GM21737 (cell line): ENCODE measurements around the gene FMN1.

Experiments
- ATAC-seq: cut with Tn5 transposase; IDR thresholded peaks from one replicate; pipeline ENCODE4 v1.9.1; 2021; ENCODE audit warnings: mild to moderate bottlenecking, moderate library complexity; ENCODE audit not compliant: unreplicated experiment

FMN1 gene

DNA sequence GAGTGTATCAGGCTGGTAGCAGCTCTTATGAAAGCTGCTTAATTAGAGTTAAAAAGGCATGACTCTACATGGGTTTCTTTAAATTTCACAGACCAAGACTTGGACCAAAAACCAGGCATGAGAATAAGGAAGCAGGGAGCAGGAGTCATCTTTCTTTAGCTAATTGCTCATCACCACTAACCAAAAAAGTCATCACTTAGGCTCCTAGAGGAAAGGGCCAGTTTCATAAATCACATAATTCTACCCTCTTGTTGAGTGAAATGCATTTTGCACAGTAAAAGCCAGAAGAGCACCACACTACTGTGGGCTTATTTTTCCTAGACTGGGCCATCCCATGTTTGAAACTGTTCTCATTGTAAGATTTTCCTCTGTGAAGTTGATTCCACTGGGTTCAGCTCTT is 301.1 kb downstream of the FMN1 start:
- no peak for ATAC-seq

DNA sequence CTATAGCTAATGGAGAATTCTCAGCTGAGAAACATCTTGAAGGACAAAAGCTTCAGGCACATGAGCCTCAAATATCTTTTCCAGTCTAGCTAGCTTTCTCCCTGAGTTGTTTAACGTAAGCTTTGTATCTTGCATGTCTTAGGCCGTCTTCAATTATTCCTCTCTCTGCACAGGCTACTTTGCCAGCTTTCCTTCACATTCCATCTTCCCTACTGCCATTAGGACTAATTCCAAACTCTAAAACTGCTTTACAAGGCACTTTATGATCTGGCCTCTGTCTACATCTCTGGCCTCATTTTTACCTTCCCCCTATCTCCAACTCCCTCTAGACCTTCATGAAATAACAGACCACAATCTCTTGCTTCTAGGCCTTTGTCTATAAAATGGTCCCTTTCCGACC is 305.3 kb downstream of the FMN1 start:
- ATAC-seq = no peak

- ATAC-seq = no peak
Measured at GRCh38 chr15:32888221-32888761, 306.2 kb downstream of the FMN1 start.

- ATAC-seq = no peak
Measured at GRCh38 chr15:32887090-32887489, 307.4 kb downstream of the FMN1 start.

GRCh38 chr15:32886459-32886858 is 308.1 kb downstream of the FMN1 start:
- ATAC-seq = no peak

- ATAC-seq = no peak
Measured at GRCh38 chr15:32885713-32886112, 308.8 kb downstream of the FMN1 start.

DNA sequence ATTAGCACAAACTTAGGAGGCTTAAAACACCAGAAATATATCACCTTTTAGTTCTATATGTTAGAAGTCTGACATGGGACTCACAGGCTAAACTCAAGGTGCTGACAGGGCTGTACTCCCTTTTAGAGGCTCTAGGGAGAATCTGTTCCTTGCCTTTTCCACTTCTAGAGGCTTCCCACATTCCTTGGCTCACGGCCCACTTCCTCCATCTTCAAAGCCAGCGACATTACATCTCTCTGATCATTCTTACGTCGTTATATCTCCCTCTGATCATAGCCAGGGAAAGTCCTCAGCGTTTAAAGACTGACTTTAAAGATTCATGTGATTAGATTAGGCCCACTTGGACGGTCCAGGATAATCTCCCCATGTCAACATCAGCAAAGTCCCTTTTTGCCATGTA is 310.4 kb downstream of the FMN1 start:
- no peak for ATAC-seq

DNA sequence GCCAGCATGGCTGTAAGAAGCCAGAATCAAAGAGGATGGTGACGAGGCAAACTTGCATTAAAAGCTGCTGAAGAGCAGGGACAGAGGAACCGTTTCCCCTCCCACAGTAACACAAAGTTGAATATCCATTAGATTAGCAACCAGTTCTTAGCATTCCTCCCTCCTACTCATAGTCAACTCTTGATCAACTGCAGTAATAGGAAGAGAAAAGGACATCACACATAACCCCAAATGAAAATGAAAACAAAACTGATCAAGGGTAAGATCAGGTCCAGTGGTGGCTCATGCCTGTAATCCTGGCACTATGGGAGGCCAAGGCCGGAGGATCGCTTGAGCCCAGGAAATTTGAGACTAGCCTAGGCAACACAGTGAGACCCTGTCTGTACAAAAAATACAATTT is 311.6 kb downstream of the FMN1 start:
- ATAC-seq = no peak

DNA sequence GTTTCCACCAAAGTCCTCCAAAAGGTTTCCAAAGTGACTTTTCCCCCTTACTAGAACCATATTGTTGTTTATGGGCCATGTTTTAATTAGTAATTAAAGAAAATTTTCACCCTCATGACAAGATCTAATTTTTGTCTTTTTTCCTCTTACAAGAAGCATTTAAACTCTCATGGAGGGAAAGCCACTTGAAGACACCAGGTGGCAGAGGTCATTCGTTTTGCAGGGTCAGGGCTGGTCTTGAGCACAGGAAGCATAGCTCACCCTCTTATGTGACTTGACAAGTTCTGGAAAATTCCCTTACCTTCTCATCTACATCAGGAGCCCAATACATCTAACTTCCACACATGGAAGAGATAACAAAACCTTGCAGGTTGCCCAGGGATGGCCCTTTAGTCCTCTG is 313.0 kb downstream of the FMN1 start:
- ATAC-seq = no peak

DNA sequence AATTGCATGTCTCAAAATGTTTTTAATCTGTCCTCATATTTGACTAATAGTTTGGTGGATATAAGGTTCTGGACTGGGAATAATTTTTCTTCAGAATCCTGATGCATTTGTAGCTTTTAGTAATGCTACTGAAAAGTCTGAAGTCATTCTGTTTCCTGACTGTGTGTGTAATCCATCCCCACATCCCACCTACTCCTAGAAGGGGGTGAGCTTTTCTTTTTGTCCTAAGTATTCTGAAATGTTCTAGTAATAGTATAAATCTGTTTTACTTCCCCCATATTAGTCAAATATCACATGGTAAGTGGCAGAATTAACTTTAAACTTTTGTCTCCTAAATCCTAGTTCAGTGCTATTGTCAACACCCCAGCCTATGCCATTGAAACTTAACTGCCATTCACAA is 313.9 kb downstream of the FMN1 start:
- ATAC-seq = no peak

- ATAC-seq = no peak
Measured at GRCh38 chr15:32879980-32880379, 314.5 kb downstream of the FMN1 start.

GRCh38 chr15:32878869-32879805 is 315.4 kb downstream of the FMN1 start:
- ATAC-seq = no peak

GRCh38 chr15:32878342-32878741 is 316.2 kb downstream of the FMN1 start:
- ATAC-seq = no peak

DNA sequence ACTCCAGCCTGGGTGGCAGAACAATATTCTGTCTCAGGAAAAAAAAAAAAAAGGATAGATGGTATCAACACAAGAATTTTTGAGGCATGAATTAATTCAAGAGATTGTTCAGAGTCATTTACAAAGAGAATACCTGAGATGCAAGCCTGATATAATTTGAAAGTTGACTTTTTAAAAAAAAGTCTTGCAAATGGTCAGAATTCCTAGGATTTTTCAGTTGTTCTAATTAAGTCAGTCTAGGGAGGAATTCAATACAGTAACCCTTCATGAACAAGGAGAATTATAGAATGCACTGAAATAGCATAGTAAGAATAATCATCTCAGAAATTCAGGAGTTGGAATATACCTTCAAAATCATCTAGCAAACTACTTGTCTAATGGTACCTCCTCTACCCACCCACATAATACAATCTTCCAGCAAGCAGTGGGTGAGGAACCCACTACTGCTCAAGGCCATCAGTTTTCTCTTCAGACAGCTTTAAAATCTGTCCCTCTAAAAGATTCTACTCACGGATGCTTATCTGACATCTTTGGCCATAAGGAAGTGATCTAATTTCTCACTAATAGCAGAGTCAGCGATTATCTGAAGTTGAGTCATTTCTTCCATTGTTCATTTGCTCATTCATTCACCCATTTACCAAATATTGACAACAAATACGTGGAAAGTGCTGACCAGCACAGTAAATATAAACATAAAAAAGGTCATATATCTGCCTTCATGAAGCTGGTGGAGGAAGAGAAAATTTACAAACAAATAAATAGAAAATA is 317.1 kb downstream of the FMN1 start:
- no peak for ATAC-seq

GRCh38 chr15:32873284-32874114 is 321.0 kb downstream of the FMN1 start:
- ATAC-seq = no peak

- ATAC-seq = no peak
Measured at GRCh38 chr15:32872621-32873283, 321.8 kb downstream of the FMN1 start.

DNA sequence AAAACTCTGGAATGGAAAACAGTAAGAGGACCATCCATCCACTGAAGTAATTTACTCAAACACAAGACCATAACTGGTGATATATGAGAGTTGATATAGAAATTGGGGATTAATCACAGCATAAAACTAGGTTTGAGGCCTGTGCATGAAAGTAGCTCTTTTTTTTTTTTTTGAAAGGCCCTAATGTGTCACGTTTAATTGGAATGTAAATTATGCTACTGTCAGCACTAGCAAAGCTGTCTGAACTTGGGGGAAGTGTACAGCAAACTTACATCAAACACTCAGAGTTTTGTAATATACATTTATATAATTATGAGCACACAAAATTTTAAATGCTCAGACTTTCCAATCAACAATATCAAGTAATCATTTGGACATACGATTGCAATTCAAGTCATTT is 322.6 kb downstream of the FMN1 start:
- ATAC-seq = no peak

DNA sequence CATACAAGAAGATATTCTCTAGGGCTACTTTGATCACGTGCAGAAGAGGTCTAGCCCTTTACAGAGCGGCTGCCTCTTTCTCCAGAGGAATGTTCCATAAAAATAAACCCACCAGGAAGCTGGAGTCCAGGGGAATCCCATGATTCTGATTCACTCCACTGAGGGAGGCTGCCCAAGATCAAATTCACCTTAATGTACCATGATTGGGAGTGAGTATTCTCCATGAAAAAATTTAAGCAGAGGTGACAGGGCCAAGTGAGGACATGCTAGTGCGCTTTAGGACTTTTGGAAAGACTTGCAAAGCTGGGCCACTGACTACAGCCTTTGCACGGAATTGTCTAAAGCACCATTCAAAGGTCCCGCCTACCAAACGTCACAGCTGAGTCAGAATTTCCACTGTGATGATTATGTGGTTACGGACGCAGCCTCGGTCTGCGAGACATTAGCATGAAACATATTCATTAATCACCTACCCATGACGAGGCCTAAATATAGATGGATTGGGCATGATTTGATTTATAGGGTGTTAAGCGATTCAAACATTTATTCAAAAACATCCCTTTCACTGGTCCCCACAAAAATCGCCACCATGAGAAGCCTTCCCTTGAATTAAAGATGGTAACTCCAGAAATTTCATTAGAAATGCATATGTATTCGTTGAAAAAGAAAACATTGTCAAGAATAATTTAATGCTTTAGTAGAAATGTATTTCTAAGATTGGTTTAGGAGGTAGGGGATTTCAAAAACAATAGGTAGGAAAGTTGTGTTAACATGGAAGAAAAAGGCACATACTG is 324.1 kb downstream of the FMN1 start:
- no peak for ATAC-seq

DNA sequence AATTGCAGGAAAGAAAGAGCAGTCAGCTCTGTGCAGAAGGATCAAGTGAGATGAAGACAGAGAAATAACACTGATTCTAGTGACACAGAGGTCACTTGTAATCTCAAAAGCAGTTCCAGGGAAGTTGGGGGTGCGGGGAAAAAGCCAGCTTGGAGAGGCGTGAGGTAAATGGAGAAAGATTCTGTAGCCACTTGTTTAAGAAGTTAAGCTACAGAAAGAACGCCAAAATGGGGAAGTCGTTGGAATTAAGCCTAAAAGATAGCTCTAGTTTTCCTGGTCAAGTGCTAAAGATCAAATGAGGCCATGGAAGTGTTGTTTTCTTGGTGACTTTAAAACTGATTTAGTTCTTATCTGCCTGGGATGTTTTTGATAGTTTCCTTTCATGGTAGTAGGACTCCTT is 324.7 kb downstream of the FMN1 start:
- ATAC-seq = no peak

DNA sequence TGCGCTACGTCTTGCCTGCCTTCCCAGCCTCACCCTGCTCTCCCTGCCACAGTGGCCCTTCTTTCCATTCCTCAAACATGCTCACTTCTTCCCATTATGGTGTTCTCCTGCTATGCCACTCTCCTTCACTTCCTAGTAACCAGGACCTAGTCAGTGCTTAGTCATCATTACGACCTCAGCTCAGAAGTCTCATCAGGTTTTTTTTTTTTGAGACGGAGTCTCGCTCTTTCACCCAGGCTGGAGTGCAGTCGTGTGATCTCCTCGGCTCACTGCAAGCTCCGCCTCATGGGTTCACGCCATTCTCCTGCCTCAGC is 327.2 kb downstream of the FMN1 start:
- no peak for ATAC-seq
